Adrenal gland (tissue), 12 donors: ENCODE data around the gene SH3D19. TPM values are rescaled to one million over a fixed set of nuclear protein-coding genes. Genes with fewer than 3 reads are reported as not detected.
A peak's percentile ranks its signal among the peaks of the same experiment; 100 is the strongest.
"Not testable (repeated sequence)": the region's sequence is repeated elsewhere in the genome, so short reads cannot be mapped to it uniquely, and the experiment has no call there.

ENCODE experiments used
- DNase-seq, 7 donors: peaks; one replicate each; pipeline ENCODE4 v3.0.0-alpha.2; 2019 to 2020
- H3K27ac ChIP-seq, 5 donors: fragments of 200-600 bp; sonication (generic) in 4 of 5; 1 replicate in 3 of 5; 2 replicates in 2 of 5; pipeline versions ENCODE4 v1.5.1 to v1.8.0; 2016 to 2020; ENCODE audit warnings: mild to moderate bottlenecking in 1 of 5
- H3K27me3 ChIP-seq: fragments of 200-600 bp; 2 replicates; pipeline ENCODE4 v1.8.0; 2021
- H3K36me3 ChIP-seq, 2 donors: fragments of 200-600 bp; replicated peaks in 1 of 2; 1 replicate in 1 of 2; 2 replicates in 1 of 2; pipeline versions ENCODE4 v1.5.1 to v1.8.0; 2018 to 2022
- H3K4me1 ChIP-seq, 2 donors: fragments of 200-600 bp; replicated peaks in 1 of 2; 1 replicate in 1 of 2; 2 replicates in 1 of 2; pipeline versions ENCODE4 v1.5.1 to v1.8.0; 2018 to 2021
- H3K4me3 ChIP-seq, 4 donors: fragments of 200-600 bp; sonication (generic) in 3 of 4; one replicate each; pipeline ENCODE4 v1.5.1; 2016 to 2018
- H3K9me3 ChIP-seq, 3 donors: fragments of 200-600 bp; sonication (generic) in 1 of 3; replicated peaks in 1 of 3; 1 replicate in 2 of 3; 2 replicates in 1 of 3; pipeline versions ENCODE4 v1.5.1 to v1.8.0; 2016 to 2021
- POLR2A ChIP-seq, 2 donors: fragments of 450-650 bp; IDR thresholded peaks; one replicate each; pipeline ENCODE4 v1.6.1; 2017; ENCODE audit warnings: antibody characterized with exemption in 2 of 2, mild to moderate bottlenecking in 2 of 2, moderate library complexity in 1 of 2
- WGBS, 4 donors: extraction: QIAGEN DNeasy Blood & Tissue Kit in 2 of 4; methylation state at CpG; one replicate each; pipeline versions ENCODE4 v1.1.5 to v1.1.7; 2013 to 2017; 5-methylcytosine and 5-hydroxymethylcytosine counted together
- intact Hi-C, 2 donors: fragments of 100-400 bp; cut with DNase I; formaldehyde crosslinking; loops; one replicate each; pipeline versions ENCODE4 v1.14.1 to v1.15.0; 2022 to 2023
- polyA plus RNA-seq, 3 donors: library from polyadenylated mRNA; stranded (reverse); fragments of 200-250 nt in 2 of 3; fragments of 350-450 nt in 1 of 3; fragmentation: Illumina TruSeq in 1 of 3; extraction: RNeasy Lipid Tissue Mini Kit (QIAGEN cat#74804) in 1 of 3; gene quantifications; one replicate each; pipeline ENCODE4 v1.2.3, GENCODE V29; 2013 to 2014
- total RNA-seq, 9 donors: library from RNA; depleted of rRNA in 4 of 9; stranded (reverse); fragments of >200 nt in 4 of 9; fragments of 120-200 nt in 1 of 9; fragmentation: NEBNext Ultra II Directional in 1 of 9; extraction: Animal tissue kit (Norgen Biotek cat#: 25700) in 1 of 9; gene quantifications; one replicate each; pipeline versions ENCODE4 v1.1.0 to v1.2.4, GENCODE V29; 2013 to 2023
- TF ChIP-seq, protein P1 (sequence below), 6 experiments: fragments of 450-650 bp in 4 of 6; fragments of 200-600 bp in 2 of 6; sonication (generic) in 1 of 6; IDR thresholded peaks; 1 replicate in 5 of 6; 2 replicates in 1 of 6; pipeline versions ENCODE4 v1.5.1 to v1.8.0; 2016 to 2021; ENCODE audit warnings: antibody characterized with exemption in 6 of 6, mild to moderate bottlenecking in 2 of 6, moderate library complexity in 1 of 6
- donor health status: healthy with polysubstance abuse.
- donor health status: Bipolar disorder and iron deficiency.
- donor health status: DM: yes; HTN: yes; CAD: no.
- donor health status: DM: no; HTN: no; CAD: no.
- donor health status: DM: no; HTN: no; CAD: no.
- donor health status: DM: yes; HTN: yes; CAD: no.

Gene SH3D19
- total and polyA plus RNA-seq, 12 donors, result 16.6 to 117 (median 40.3) TPM

DNA sequence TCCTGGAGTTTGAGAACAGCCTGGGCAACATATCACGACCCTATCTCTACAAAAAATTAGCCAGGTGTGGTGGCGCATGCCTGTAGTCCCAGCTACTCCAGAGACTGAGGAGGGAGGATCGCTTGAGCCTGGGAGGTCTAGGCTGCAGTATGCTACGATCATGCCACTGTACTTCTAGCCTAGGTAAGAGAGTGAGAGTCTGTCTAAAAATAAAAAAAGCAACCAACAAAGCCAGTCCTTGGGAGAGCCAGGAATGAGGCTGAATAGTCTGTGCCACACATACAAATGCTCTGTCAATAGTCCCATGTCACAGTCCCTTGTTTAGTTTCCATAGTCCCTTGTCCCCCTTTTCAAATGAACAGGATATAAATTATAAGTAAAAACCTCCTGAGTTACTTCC, 67.7 kb downstream of the SH3D19 start:
- H3K27ac ChIP-seq, result no peak overlapping the region
- H3K4me1 ChIP-seq, result no peaks in the 10 kb centered on the region
- TF ChIP-seq, protein P1, sequence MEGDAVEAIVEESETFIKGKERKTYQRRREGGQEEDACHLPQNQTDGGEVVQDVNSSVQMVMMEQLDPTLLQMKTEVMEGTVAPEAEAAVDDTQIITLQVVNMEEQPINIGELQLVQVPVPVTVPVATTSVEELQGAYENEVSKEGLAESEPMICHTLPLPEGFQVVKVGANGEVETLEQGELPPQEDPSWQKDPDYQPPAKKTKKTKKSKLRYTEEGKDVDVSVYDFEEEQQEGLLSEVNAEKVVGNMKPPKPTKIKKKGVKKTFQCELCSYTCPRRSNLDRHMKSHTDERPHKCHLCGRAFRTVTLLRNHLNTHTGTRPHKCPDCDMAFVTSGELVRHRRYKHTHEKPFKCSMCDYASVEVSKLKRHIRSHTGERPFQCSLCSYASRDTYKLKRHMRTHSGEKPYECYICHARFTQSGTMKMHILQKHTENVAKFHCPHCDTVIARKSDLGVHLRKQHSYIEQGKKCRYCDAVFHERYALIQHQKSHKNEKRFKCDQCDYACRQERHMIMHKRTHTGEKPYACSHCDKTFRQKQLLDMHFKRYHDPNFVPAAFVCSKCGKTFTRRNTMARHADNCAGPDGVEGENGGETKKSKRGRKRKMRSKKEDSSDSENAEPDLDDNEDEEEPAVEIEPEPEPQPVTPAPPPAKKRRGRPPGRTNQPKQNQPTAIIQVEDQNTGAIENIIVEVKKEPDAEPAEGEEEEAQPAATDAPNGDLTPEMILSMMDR (IDR thresholded peaks at IDR 0.05), result no peak
- TF ChIP-seq POLR2A (IDR thresholded peaks at IDR 0.05), result no peak
- intact Hi-C loops, result no loop called here
- no peaks in the 10 kb centered on the region for H3K36me3 ChIP-seq
- DNase-seq, result no peak
- no peak overlapping the region for H3K4me3 ChIP-seq
- H3K27me3 ChIP-seq, result no peaks in the 10 kb centered on the region
- H3K9me3 ChIP-seq, result no peaks in the 10 kb centered on the region
- WGBS, 4 donors, result 85 to 94% (median 92%) methylated on average over 4 of the region's 4 CpGs

DNA sequence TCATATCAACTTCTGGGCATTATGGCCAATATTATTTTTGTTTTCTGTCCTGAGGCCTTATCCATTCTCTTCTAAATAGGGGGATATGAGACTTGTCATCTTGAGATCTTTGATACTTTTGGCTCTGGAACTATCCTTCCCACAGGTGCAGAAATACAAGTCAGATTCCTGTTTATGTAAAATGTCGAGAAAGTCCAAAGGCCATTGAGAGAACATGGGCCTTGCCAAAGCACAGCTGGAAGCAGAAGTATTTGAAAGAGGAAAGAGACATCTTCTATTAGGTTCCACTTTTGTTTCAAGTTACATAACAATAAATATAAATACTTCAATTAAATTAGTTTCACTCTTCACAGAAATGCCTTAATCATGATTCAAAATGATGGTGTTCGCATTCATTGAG, 69.3 kb downstream of the SH3D19 start:
- intact Hi-C loops, result no loop called here
- no peaks in the 10 kb centered on the region for H3K9me3 ChIP-seq
- no peaks in the 10 kb centered on the region for H3K36me3 ChIP-seq
- DNase-seq, result no peak
- H3K27ac ChIP-seq, result no peak overlapping the region
- H3K4me3 ChIP-seq, result no peak overlapping the region
- H3K27me3 ChIP-seq, result no peaks in the 10 kb centered on the region
- WGBS, 4 donors, result 86 to 92% (median 89%) methylated on average over 2 of the region's 2 CpGs
- no peak for TF ChIP-seq POLR2A (IDR thresholded peaks at IDR 0.05)
- TF ChIP-seq, protein P1 (IDR thresholded peaks at IDR 0.05), result no peak
- H3K4me1 ChIP-seq, result peaks cover 0 to 10% of the 10 kb centered on the region in 2 donors

DNA sequence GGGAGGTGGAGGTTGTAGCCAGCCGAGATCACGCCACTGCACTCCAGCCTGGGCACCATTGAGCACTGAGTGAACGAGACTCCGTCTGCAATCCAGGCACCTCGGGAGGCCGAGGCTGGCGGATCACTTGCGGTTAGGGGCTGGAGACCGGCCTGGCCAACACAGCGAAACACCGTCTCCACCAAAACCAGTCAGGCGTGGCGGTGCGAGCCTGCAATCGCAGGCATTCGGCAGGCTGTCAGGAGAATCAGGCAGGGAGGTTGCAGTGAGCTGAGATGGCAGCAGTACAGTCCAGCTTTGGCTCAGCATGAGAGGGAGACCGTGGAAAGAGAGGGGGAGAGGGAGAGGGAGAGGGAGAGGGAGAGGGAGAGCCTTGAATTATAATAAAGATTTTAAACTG, 69.7 kb downstream of the SH3D19 start:
- intact Hi-C loops, H3K27me3 ChIP-seq, H3K4me1 ChIP-seq, DNase-seq, H3K27ac ChIP-seq, H3K4me3 ChIP-seq, H3K9me3 ChIP-seq, H3K36me3 ChIP-seq: not testable (repeated sequence)
- 69 to 96% (median 91%) methylated on average over 1 to 15 of the region's 17 CpGs for WGBS, 4 donors

DNA sequence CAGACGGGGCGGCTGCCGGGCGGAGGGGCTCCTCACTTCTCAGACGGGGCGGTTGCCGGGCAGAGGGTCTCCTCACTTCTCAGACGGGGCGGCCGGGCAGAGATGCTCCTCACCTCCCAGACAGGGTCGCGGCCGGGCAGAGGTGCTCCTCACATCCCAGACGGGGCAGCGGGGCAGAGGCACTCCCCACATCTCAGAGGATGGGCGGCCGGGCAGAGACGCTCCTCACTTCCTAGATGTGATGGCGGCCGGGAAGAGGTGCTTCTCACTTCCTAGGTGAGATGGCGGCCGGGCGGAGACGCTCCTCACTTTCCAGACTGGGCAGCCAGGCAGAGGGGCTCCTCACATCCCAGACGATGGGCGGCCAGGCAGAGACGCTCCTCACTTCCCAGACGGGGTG, 70.2 kb downstream of the SH3D19 start:
- H3K27me3 ChIP-seq, H3K4me1 ChIP-seq, H3K36me3 ChIP-seq, H3K9me3 ChIP-seq, H3K27ac ChIP-seq, H3K4me3 ChIP-seq, intact Hi-C loops, DNase-seq: not testable (repeated sequence)
- WGBS, 4 donors, result 97 to 100% (median 97%) methylated on average over 10 to 15 of the region's 28 CpGs; no CpG with 5 or more reads in 1 of the 4 donors

DNA sequence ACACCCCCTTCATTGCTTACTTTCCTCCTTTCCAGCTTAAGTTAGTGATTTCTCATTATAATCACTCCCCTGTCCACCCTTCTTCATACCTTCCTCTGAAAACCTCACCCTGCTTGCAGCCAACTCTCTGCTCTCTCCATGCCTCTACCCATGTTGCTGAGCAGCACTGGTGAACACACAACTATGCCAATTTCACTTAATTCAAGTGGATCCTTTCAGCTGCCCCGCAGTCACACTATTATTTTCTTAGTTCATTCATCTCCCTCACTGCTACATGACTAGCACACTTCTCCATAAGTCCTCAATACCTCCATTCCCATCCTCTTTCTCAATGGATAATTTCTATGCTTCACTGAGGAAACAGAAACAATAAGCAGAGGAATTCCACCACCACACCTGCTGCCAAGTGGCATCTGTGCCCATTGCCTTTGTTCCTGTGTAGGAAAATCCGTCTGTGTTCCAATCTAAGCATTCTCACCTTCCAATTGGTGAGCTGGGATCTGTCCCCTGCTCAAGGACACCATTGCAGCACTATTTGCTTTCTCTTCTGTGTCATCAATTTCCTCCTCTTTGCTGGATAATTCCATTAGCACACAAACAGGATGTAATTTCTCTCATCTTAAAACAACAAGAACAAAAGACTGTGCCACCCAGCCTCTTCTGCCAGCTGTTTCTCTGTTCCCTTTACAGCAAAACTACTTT, 73.7 kb downstream of the SH3D19 start:
- H3K4me1 ChIP-seq, result peaks cover 0 to 10% of the 10 kb centered on the region in 2 donors
- H3K4me3 ChIP-seq, result no peak overlapping the region
- peak in 1 of 7 donors; percentile 7 for DNase-seq
- H3K27me3 ChIP-seq, result no peaks in the 10 kb centered on the region
- no peaks in the 10 kb centered on the region for H3K36me3 ChIP-seq
- peak overlapping the region in 2 of 5 donors; percentile 13 to 55 for H3K27ac ChIP-seq
- 15 to 21% (median 20%) methylated on average over 2 of the region's 2 CpGs for WGBS, 4 donors
- intact Hi-C loops, result no loop called here
- H3K9me3 ChIP-seq, result no peaks in the 10 kb centered on the region
- TF ChIP-seq, protein P1 (IDR thresholded peaks at IDR 0.05), result no peak
- TF ChIP-seq POLR2A (IDR thresholded peaks at IDR 0.05), result no peak
